MM.1S (cell line): ENCODE results near the gene PCDH9.

Experiments used
- DNase-seq: peaks from one replicate; pipeline ENCODE4 v3.0.0-alpha.2; 2015
- H2AFZ ChIP-seq: fragments of 300-600 bp; sonication (generic); 2 replicates; pipeline ENCODE4 v1.6.0; 2016; ENCODE audit warnings: antibody characterized with exemption, low read length
- H3F3A ChIP-seq: fragments of 300-600 bp; sonication (generic); 2 replicates; pipeline ENCODE4 v1.6.1; 2016; ENCODE audit warnings: mild to moderate bottlenecking, antibody characterized with exemption, low read length, moderate library complexity, mixed read lengths; ENCODE audit not compliant: insufficient read depth
- H3K27ac ChIP-seq: fragments of 300-600 bp; sonication (generic); 2 replicates; pipeline ENCODE4 v1.5.1; 2016; ENCODE audit warnings: mild to moderate bottlenecking, low read length
- H3K27me3 ChIP-seq: fragments of 300-600 bp; sonication (generic); replicated peaks from 2 replicates; pipeline ENCODE4 v1.6.0; 2016; ENCODE audit warnings: low read length; ENCODE audit not compliant: insufficient read depth
- H3K36me3 ChIP-seq: fragments of 300-600 bp; sonication (generic); replicated peaks from 2 replicates; pipeline ENCODE4 v1.6.1; 2016; ENCODE audit warnings: mild to moderate bottlenecking, low read length, mixed read lengths; ENCODE audit not compliant: insufficient read depth
- H3K4me1 ChIP-seq: fragments of 300-600 bp; sonication (generic); 2 replicates; pipeline ENCODE4 v1.6.1; 2016; ENCODE audit warnings: low read length, mixed read lengths
- H3K4me2 ChIP-seq: fragments of 300-600 bp; sonication (generic); 2 replicates; pipeline ENCODE4 v1.6.0; 2016; ENCODE audit warnings: low read depth, low read length
- H3K4me3 ChIP-seq: fragments of 300-600 bp; sonication (generic); 2 replicates; pipeline ENCODE4 v1.5.1; 2016; ENCODE audit warnings: low read length, mixed read lengths
- H3K79me2 ChIP-seq: fragments of 300-600 bp; sonication (generic); 2 replicates; pipeline ENCODE4 v1.6.1; 2016; ENCODE audit warnings: mixed run types, low read length, mixed read lengths
- H3K9ac ChIP-seq: fragments of 300-600 bp; sonication (generic); 2 replicates; pipeline ENCODE4 v1.6.1; 2016; ENCODE audit warnings: low read length, mixed read lengths
- H3K9me2 ChIP-seq: fragments of 300-600 bp; sonication (generic); replicated peaks from 2 replicates; pipeline ENCODE4 v1.6.1; 2016; ENCODE audit warnings: mild to moderate bottlenecking, low read length, mixed read lengths; ENCODE audit not compliant: insufficient read depth
- H3K9me3 ChIP-seq: fragments of 300-600 bp; sonication (generic); replicated peaks from 2 replicates; pipeline ENCODE4 v1.6.1; 2016; ENCODE audit warnings: mild to moderate bottlenecking, low read length, mixed read lengths; ENCODE audit not compliant: insufficient read depth
- H4K20me1 ChIP-seq: fragments of 300-600 bp; sonication (generic); 2 replicates; pipeline ENCODE4 v1.6.1; 2016; ENCODE audit warnings: mild to moderate bottlenecking, low read length, moderate library complexity, mixed read lengths; ENCODE audit not compliant: insufficient read depth
- EZH2 ChIP-seq: fragments of 300-600 bp; sonication (generic); optimal IDR thresholded peaks from 2 replicates; pipeline ENCODE3; 2017; ENCODE audit warnings: low read depth, mild to moderate bottlenecking, antibody characterized with exemption, low read length, mixed read lengths
- EZH2phosphoT487 ChIP-seq: fragments of 300-600 bp; sonication (generic); IDR thresholded peaks from 2 replicates; pipeline ENCODE4 v1.6.1; 2018; ENCODE audit warnings: antibody characterized with exemption, low read length
- TF ChIP-seq, protein P1 (sequence below): fragments of 300-600 bp; sonication (generic); IDR thresholded peaks from 2 replicates; pipeline ENCODE4 v1.5.1; 2016; ENCODE audit warnings: antibody characterized with exemption, low read length, mixed read lengths

The PCDH9 gene

DNA sequence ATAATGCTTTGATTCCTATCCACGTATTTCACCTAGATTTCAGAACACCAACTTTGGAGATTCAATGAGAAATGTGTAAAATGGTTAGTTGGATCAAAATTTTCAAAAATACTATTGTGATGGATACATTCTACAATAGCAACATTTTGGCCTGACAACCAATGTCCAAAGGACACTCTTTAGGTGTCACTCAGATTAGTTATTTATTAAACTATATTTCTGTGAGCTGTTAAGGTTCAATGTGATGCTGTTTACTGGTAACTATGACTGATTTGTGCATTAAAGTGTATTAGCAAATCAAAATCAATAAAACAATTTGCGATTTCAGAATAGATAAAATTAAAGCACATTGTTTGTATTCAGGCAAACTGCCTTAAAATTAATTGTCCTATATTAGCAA is 149.8 kb downstream of the PCDH9 start:
- Histone ChIP-seq H3K79me2 (no peaks in the 10 kb centered on the region), H3K9me3 (no peaks in the 10 kb centered on the region), H3K27ac (no peak overlapping the region), H3K9me2 (no peaks in the 10 kb centered on the region), H2AFZ (no peak overlapping the region), H3K4me2 (no peak overlapping the region), H3K27me3 (no peaks in the 10 kb centered on the region), H3K4me3 (no peak overlapping the region), H3F3A (no peaks in the 10 kb centered on the region), H4K20me1 (no peaks in the 10 kb centered on the region), H3K4me1 (no peaks in the 10 kb centered on the region), H3K36me3 (no peaks in the 10 kb centered on the region), H3K9ac (no peak overlapping the region)
- TF ChIP-seq EZH2phosphoT487: no peak
- TF ChIP-seq, protein P1, sequence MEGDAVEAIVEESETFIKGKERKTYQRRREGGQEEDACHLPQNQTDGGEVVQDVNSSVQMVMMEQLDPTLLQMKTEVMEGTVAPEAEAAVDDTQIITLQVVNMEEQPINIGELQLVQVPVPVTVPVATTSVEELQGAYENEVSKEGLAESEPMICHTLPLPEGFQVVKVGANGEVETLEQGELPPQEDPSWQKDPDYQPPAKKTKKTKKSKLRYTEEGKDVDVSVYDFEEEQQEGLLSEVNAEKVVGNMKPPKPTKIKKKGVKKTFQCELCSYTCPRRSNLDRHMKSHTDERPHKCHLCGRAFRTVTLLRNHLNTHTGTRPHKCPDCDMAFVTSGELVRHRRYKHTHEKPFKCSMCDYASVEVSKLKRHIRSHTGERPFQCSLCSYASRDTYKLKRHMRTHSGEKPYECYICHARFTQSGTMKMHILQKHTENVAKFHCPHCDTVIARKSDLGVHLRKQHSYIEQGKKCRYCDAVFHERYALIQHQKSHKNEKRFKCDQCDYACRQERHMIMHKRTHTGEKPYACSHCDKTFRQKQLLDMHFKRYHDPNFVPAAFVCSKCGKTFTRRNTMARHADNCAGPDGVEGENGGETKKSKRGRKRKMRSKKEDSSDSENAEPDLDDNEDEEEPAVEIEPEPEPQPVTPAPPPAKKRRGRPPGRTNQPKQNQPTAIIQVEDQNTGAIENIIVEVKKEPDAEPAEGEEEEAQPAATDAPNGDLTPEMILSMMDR: no peak
- TF ChIP-seq EZH2: no peak
- DNase-seq: no peak

DNA sequence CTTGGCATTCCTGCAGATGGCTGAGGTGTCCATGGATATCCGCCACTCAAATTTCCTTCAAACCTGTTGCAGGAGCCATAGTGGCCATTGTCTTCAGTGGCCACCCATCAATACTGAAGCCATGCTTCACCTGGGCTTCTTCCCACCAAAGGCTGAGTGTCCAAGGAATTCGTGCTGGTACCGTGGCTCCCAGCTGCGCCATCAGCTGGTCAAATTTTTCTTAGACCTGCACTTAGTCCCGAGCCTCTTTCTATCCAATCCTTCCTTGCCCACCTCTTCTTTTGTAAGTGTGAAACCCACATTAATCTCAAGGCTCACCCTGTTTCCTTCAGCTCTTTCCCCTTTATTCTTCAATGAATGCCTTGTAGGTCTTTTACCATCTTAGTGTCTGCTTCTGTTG is 152.1 kb downstream of the PCDH9 start:
- no peaks in the 10 kb centered on the region for H3K27me3 ChIP-seq
- H3K4me3 ChIP-seq: no peak overlapping the region
- no peak for DNase-seq
- H3K79me2 ChIP-seq: no peaks in the 10 kb centered on the region
- H4K20me1 ChIP-seq: no peaks in the 10 kb centered on the region
- no peak overlapping the region for H3K9ac ChIP-seq
- no peaks in the 10 kb centered on the region for H3K9me3 ChIP-seq
- H3K9me2 ChIP-seq: no peaks in the 10 kb centered on the region
- H2AFZ ChIP-seq: no peak overlapping the region
- H3K4me2 ChIP-seq: no peak overlapping the region
- TF ChIP-seq, protein P1: no peak
- TF ChIP-seq EZH2phosphoT487 (no peak), EZH2 (no peak)
- H3K36me3 ChIP-seq: no peaks in the 10 kb centered on the region
- H3K4me1 ChIP-seq: no peaks in the 10 kb centered on the region
- no peak overlapping the region for H3K27ac ChIP-seq
- no peaks in the 10 kb centered on the region for H3F3A ChIP-seq

DNA sequence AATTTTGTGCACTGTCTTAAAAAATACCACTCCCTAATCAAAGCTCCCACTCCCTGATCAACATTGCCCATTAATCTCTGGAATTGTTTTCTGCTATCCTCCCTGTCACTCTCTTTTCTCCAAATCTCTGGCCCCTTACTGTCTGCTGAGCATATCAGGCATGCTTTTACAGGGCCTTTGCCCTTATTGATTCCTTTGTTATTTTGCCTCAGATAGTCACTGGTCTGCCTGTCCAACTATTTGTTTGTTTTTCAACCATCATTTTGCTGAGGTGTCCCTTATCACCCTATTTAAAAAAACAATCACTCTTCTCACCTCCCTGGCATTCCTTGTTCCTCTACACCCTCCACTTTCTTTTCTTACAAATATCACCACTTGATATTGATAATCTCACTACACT is 153.0 kb downstream of the PCDH9 start:
- DNase-seq: no peak
- Histone ChIP-seq H3K27ac (no peak overlapping the region), H3K4me3 (no peak overlapping the region), H3K4me2 (no peak overlapping the region), H3K9me3 (no peaks in the 10 kb centered on the region), H3F3A (no peaks in the 10 kb centered on the region), H4K20me1 (no peaks in the 10 kb centered on the region), H3K9ac (no peak overlapping the region), H3K9me2 (no peaks in the 10 kb centered on the region), H3K27me3 (no peaks in the 10 kb centered on the region), H3K36me3 (no peaks in the 10 kb centered on the region), H3K79me2 (no peaks in the 10 kb centered on the region), H3K4me1 (no peaks in the 10 kb centered on the region), H2AFZ (no peak overlapping the region)
- TF ChIP-seq, protein P1: no peak
- TF ChIP-seq EZH2 (no peak), EZH2phosphoT487 (no peak)
